HFFc6 (cell line): ENCODE measurements around the gene ALX3. TPM values are rescaled to one million over a fixed set of nuclear protein-coding genes. Genes with fewer than 3 reads are reported as not detected.

Experiments
- DNase-seq: peaks from one replicate; pipeline ENCODE4 v3.0.0-alpha.2; 2018
- H3K27ac Mint-ChIP-seq: 2 replicates; pipeline ENCODE4 v1.8.0; 2020; ENCODE audit warnings: mild to moderate bottlenecking, mixed read lengths
- H3K27me3 Mint-ChIP-seq: 2 replicates; pipeline ENCODE4 v1.8.0; 2021; ENCODE audit warnings: mild to moderate bottlenecking, moderate library complexity, mixed read lengths; ENCODE audit not compliant: insufficient read depth
- H3K36me3 Mint-ChIP-seq: 2 replicates; pipeline ENCODE4 v1.8.0; 2021; ENCODE audit warnings: low read depth, mixed read lengths
- H3K4me1 Mint-ChIP-seq: 2 replicates; pipeline ENCODE4 v1.8.0; 2020; ENCODE audit warnings: low read depth, mixed read lengths
- H3K4me3 Mint-ChIP-seq: 2 replicates; pipeline ENCODE4 v1.8.0; 2020; ENCODE audit warnings: mild to moderate bottlenecking, moderate library complexity, mixed read lengths
- H3K9me3 Mint-ChIP-seq: 2 replicates; pipeline ENCODE4 v1.8.0; 2020; ENCODE audit warnings: mild to moderate bottlenecking, mixed read lengths
- total RNA-seq, 6 experiments: library from RNA; stranded (reverse); fragmentation: NEBNext Ultra II Directional; extraction: Animal tissue kit (Norgen Biotek cat#: 25700); gene quantifications; 2 replicates in 1 of 6; 3 replicates in 5 of 6; pipeline ENCODE4 v1.2.3, GENCODE V29; 2021
- TF ChIP-seq, protein P1 (sequence below): fragments of 200-600 bp; sonication (generic); IDR thresholded peaks from 2 replicates; pipeline ENCODE4 v1.5.0; 2021; ENCODE audit warnings: antibody characterized with exemption, mild to moderate bottlenecking

The ALX3 gene
- total RNA-seq, 6 experiments from 2014 or later: 1.0 to 10.0 (median 1.4) TPM

DNA sequence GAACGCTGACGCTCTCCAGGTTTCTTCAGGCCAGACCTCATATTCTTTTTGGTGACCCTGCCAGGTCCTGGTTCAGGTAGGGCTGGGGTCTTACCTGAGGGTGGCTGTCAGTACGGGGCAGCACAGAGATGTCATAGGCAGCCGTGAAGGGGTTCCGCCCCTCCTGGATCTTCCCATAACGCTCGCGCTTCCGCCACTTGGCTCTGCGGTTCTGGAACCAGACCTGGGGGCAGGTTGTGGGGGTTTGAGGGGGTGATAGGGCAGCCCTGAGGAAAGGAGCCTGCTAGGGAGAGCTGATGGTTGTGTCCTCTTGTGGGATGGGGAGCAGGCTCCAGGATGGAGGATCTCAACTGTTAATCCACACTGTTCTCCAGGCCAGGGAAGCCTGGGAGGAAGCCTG lies 9.1 kb downstream of the ALX3 start:
- Mint-ChIP-seq H3K27me3 (peaks cover 5% of the 10 kb centered on the region), H3K36me3 (peaks cover 25% of the 10 kb centered on the region), H3K27ac (no peak overlapping the region; the same call in 1 of the 2 replicates), H3K4me3 (no peak overlapping the region), H3K9me3 (no peaks in the 10 kb centered on the region), H3K4me1 (peaks cover 63% of the 10 kb centered on the region)
- TF ChIP-seq, protein P1, sequence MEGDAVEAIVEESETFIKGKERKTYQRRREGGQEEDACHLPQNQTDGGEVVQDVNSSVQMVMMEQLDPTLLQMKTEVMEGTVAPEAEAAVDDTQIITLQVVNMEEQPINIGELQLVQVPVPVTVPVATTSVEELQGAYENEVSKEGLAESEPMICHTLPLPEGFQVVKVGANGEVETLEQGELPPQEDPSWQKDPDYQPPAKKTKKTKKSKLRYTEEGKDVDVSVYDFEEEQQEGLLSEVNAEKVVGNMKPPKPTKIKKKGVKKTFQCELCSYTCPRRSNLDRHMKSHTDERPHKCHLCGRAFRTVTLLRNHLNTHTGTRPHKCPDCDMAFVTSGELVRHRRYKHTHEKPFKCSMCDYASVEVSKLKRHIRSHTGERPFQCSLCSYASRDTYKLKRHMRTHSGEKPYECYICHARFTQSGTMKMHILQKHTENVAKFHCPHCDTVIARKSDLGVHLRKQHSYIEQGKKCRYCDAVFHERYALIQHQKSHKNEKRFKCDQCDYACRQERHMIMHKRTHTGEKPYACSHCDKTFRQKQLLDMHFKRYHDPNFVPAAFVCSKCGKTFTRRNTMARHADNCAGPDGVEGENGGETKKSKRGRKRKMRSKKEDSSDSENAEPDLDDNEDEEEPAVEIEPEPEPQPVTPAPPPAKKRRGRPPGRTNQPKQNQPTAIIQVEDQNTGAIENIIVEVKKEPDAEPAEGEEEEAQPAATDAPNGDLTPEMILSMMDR: no peak
- no peak for DNase-seq

DNA sequence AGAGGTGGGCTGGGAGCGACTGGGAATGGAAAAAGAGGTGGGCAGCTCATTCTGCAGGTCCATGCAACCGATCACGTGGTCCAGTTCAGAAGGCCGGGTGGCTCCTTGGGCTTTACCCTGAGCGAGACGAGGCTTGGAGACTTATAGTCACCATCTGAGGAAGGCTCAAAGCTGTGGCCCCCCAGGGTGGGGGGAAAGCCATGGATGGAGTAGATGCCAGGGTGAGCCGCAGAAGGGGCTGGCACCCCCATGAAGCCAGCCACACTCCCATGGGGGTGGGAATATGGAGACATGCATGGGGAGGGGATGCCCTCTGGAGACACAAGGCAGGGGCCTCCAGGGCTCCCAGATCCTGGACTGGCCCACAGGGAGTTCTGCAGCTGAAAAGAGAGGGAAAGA lies 9.8 kb downstream of the ALX3 start:
- Mint-ChIP-seq H3K36me3 (peaks cover 32% of the 10 kb centered on the region), H3K4me1 (peaks cover 63% of the 10 kb centered on the region)

DNA sequence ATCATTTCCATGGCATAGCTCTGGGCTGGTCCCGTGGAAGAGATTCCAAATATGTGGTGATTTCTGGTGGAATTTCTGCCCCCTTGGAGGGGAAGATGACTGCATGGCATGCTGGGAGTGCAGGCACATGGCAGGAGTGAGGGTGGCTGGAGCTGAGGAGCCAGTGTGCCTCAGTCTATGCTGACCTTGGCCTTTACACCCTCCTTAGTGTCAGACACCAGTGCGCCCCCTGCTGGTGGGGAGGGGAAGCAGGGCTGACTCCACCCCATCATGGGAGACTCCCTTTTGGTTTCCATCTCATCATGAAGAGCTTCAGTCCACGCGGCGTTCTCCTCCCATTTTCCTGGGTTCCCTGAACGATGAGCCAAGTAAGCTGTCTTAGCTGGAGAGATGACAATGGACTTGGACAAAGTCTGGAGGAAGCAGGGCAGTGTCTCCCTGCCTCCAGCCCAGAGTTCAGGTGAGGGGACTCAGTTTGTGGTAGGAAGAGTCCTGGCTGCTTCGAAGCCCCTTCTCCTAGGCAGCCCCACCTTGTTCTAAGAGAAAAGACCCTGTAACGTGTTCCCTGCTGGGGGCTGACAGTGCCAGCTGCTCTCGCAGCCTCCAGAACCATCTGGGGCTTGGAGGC lies 10.3 kb downstream of the ALX3 start:
- Mint-ChIP-seq H3K9me3 (no peaks in the 10 kb centered on the region), H3K4me3 (no peak overlapping the region), H3K36me3 (peaks cover 37% of the 10 kb centered on the region), H3K27me3 (peaks cover 5% of the 10 kb centered on the region), H3K27ac (peak overlapping the region; percentile 22; the same call in 1 of the 2 replicates), H3K4me1 (peaks cover 65% of the 10 kb centered on the region)
- no peak for DNase-seq
- TF ChIP-seq, protein P1: peak; percentile 92

More for the DNA sequence above, 9.8 kb downstream of the ALX3 start:
- no peak overlapping the region for H3K27ac Mint-ChIP-seq
- peaks cover 5% of the 10 kb centered on the region for H3K27me3 Mint-ChIP-seq
- TF ChIP-seq, protein P1: no peak
- H3K4me3 Mint-ChIP-seq: no peak overlapping the region
- DNase-seq: no peak
- H3K9me3 Mint-ChIP-seq: no peaks in the 10 kb centered on the region

DNA sequence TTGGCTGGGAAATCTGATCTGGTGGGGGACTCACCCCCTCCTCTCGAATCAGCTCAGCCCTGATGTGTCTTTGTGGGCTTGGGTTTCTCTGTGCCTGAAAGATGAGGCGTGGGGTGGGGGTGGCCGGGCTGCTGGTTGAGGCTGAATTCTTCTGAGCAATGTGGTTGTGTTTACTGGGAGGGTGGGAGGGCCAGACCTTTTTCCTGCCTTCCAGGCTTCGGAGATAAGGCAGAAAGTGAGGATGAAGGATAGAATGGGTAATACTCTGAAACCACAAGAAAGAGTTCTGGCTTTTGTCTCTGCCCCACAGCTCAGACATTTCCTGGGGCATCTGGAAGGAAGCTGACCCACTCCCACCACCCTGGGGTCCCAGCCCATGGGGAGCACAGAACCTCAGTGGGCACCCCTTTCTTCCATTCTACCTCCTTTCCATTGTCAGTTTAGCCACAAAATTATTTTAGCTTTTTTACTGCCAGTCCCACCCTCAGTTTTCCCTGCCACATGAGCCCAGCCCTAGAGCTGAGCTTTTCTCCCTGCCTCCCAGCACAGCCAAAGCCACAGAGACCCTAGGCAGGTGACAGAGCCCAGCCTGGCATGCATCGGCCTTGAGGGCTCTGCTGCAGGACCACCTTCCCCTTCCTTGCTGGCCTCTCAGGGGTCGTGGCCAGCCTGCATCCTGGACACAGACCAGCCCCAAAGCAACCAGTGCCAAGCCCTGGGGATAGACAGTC lies 11.2 kb downstream of the ALX3 start:
- TF ChIP-seq, protein P1: no peak
- no peak for DNase-seq
- Mint-ChIP-seq H3K36me3 (peaks cover 38% of the 10 kb centered on the region), H3K4me1 (peaks cover 73% of the 10 kb centered on the region), H3K9me3 (no peaks in the 10 kb centered on the region), H3K27me3 (peaks cover 5% of the 10 kb centered on the region), H3K27ac (peak overlapping the region; percentile 90; the same call in 1 of the 2 replicates), H3K4me3 (no peak overlapping the region)

DNA sequence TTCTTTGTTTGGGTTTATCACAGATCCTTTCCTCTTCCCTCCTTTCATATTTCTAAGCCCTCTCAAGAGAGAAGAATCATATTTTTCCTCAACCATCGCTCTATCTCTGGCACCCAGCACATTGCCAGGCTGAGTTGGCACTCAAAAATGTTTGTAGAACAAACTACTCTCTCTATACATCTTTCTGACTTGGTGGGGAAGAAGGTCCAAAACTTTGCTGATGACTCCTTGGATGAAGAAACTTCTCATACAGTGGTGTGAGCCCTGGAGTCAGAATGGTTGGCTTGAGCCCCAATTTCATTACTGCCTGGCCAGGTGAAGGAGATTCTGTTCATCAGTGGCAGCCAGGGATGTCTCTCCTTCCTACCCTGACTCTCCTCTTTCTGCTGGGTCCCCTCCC lies 11.9 kb downstream of the ALX3 start:
- Mint-ChIP-seq H3K9me3 (no peaks in the 10 kb centered on the region), H3K36me3 (peaks cover 45% of the 10 kb centered on the region), H3K4me3 (peak overlapping the region; percentile 1; the same call in 1 of the 2 replicates), H3K27me3 (peaks cover 3% of the 10 kb centered on the region), H3K27ac (peak overlapping the region; percentile 90), H3K4me1 (peaks cover 81% of the 10 kb centered on the region)
- TF ChIP-seq, protein P1: no peak
- no peak for DNase-seq
